Measurements from ENCODE around the gene RBM33. TPM values are rescaled to one million over a fixed set of nuclear protein-coding genes. Genes with fewer than 3 reads are reported as not detected.
A peak's percentile ranks its signal among the peaks of the same experiment; 100 is the strongest.

Gene RBM33
- total and polyA plus RNA-seq, 2 experiments from 2014 or later, result 10.5 to 36.0 TPM

GRCh38 chr7:155699180-155699579 is 54.7 kb downstream of the RBM33 start:
- Histone ChIP-seq H3K9me3 (ENCODE audit: low read depth) (no peaks in the 10 kb centered on the region), H4K20me1 (ENCODE audit: insufficient read depth) (peaks cover 8% of the 10 kb centered on the region; the same call in 1 of the 2 replicates), H3K9ac (no peak overlapping the region), H3K9me2 (ENCODE audit: insufficient read depth) (no peaks in the 10 kb centered on the region), H3K4me1 (ENCODE audit: insufficient read depth) (no peaks in the 10 kb centered on the region), H2AFZ (no peak overlapping the region), H3K4me3 (no peak overlapping the region), H3K27ac (no peak overlapping the region), H3K4me2 (ENCODE audit: unreplicated experiment) (no peak overlapping the region), H3K36me3 (ENCODE audit: low read depth) (peaks cover 26% of the 10 kb centered on the region), H3K79me2 (ENCODE audit: insufficient read depth) (peaks cover 97% of the 10 kb centered on the region), H3F3A (ENCODE audit: insufficient read depth) (no peaks in the 10 kb centered on the region), H3K27me3 (replicated peaks; ENCODE audit: insufficient read depth) (no peaks in the 10 kb centered on the region)
- 87 to 91% methylated on average over 7 of the region's 7 CpGs for WGBS, 2 experiments (ENCODE audit: low coverage in 1 of 2, low lambda C conversion rate in 2 of 2, missing lambda C conversion rate in 2 of 2)
- TF ChIP-seq EZH2phosphoT487 (IDR thresholded peaks at IDR 0.05; ENCODE audit: insufficient read depth, low read depth) (no peak), EZH2 (IDR thresholded peaks at IDR 0.05; ENCODE audit: insufficient read depth, poor library complexity, severe bottlenecking) (no peak)
- in situ Hi-C loops (cut with MboI), result no loop called here
- no peak for DNase-seq

DNA sequence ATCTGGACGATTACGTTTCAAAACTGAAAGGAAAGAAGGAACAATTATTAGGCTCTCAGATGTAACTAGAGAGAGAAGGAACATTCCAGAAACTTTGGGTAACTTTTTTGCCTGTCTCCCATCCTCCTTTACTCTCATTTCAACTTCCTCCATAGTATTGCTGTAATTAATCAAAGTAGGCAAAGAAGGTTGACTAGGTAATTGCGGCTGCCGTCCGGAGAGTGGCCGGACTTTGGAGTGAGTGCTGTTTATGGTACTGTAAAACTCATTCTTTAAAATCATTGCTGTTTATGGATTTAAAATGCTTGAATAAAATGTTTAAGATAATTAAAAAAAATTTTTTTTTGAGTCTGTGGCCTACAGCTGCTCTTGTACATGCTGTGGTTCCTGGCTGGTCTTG is 56.4 kb downstream of the RBM33 start:
- Histone ChIP-seq H3K27ac (no peak overlapping the region), H3F3A (ENCODE audit: insufficient read depth) (no peaks in the 10 kb centered on the region), H4K20me1 (ENCODE audit: insufficient read depth) (peaks cover 8% of the 10 kb centered on the region; the same call in 1 of the 2 replicates), H2AFZ (no peak overlapping the region), H3K4me2 (ENCODE audit: unreplicated experiment) (no peak overlapping the region), H3K4me1 (ENCODE audit: insufficient read depth) (no peaks in the 10 kb centered on the region), H3K36me3 (ENCODE audit: low read depth) (peaks cover 34% of the 10 kb centered on the region), H3K9me2 (ENCODE audit: insufficient read depth) (no peaks in the 10 kb centered on the region), H3K9ac (no peak overlapping the region), H3K27me3 (replicated peaks; ENCODE audit: insufficient read depth) (no peaks in the 10 kb centered on the region), H3K9me3 (ENCODE audit: low read depth) (no peaks in the 10 kb centered on the region), H3K4me3 (no peak overlapping the region), H3K79me2 (ENCODE audit: insufficient read depth) (peaks cover 97% of the 10 kb centered on the region)
- in situ Hi-C loops (cut with MboI), result no loop called here
- WGBS, 2 experiments (ENCODE audit: low coverage in 1 of 2, low lambda C conversion rate in 2 of 2, missing lambda C conversion rate in 2 of 2), result 98 to 99% methylated on average over 6 of the region's 6 CpGs
- TF ChIP-seq EZH2 (IDR thresholded peaks at IDR 0.05; ENCODE audit: insufficient read depth, poor library complexity, severe bottlenecking), result no peak
- TF ChIP-seq EZH2phosphoT487 (IDR thresholded peaks at IDR 0.05; ENCODE audit: insufficient read depth, low read depth), result no peak
- DNase-seq, result no peak

DNA sequence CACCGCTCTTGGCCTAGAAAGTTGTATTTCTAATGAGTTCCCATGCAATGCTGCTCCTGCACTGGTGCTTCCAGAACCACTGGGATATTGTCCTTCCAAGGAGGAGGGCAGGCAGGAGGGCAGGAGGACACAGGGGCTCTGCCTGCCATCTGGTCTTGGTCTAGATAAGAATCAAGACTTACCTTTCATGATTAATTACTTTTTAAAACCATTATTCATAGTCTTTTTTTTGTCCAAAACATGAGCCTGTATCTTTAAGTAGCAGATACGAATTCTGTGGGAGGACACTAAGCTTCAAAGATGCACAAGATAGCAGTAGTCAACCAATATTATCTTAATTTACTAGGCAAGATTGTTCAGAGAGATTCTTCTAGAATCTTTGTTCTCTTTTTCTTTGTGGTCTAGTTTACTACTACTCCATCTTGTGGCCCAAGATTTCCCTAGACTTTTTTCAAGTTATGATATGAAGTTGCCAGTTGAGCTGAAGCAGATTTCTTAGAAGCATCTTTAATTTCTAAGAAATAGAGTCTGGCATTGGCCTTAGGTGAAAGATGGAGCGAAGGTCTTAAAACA is 57.6 kb downstream of the RBM33 start:
- H3K4me2 ChIP-seq (ENCODE audit: unreplicated experiment), result no peak overlapping the region
- H2AFZ ChIP-seq, result no peak overlapping the region
- TF ChIP-seq EZH2 (IDR thresholded peaks at IDR 0.05; ENCODE audit: insufficient read depth, poor library complexity, severe bottlenecking), result no peak
- TF ChIP-seq EZH2phosphoT487 (IDR thresholded peaks at IDR 0.05; ENCODE audit: insufficient read depth, low read depth), result no peak
- H3F3A ChIP-seq (ENCODE audit: insufficient read depth), result no peaks in the 10 kb centered on the region
- no peaks in the 10 kb centered on the region for H3K9me2 ChIP-seq (ENCODE audit: insufficient read depth)
- peaks cover 35% of the 10 kb centered on the region for H3K36me3 ChIP-seq (ENCODE audit: low read depth)
- in situ Hi-C loops (cut with MboI), result no loop called here
- no peak overlapping the region for H3K9ac ChIP-seq
- no peaks in the 10 kb centered on the region for H3K4me1 ChIP-seq (ENCODE audit: insufficient read depth)
- H3K27me3 ChIP-seq (replicated peaks; ENCODE audit: insufficient read depth), result no peaks in the 10 kb centered on the region
- no peak overlapping the region for H3K27ac ChIP-seq
- H3K9me3 ChIP-seq (ENCODE audit: low read depth), result no peaks in the 10 kb centered on the region
- peaks cover 91% of the 10 kb centered on the region for H3K79me2 ChIP-seq (ENCODE audit: insufficient read depth)
- H4K20me1 ChIP-seq (ENCODE audit: insufficient read depth), result peaks cover 5% of the 10 kb centered on the region; the same call in 1 of the 2 replicates
- 99% methylated on average over 3 of the region's 3 CpGs for WGBS, 2 experiments (ENCODE audit: low coverage in 1 of 2, low lambda C conversion rate in 2 of 2, missing lambda C conversion rate in 2 of 2)
- no peak overlapping the region for H3K4me3 ChIP-seq
- peak; percentile 12 for DNase-seq

DNA sequence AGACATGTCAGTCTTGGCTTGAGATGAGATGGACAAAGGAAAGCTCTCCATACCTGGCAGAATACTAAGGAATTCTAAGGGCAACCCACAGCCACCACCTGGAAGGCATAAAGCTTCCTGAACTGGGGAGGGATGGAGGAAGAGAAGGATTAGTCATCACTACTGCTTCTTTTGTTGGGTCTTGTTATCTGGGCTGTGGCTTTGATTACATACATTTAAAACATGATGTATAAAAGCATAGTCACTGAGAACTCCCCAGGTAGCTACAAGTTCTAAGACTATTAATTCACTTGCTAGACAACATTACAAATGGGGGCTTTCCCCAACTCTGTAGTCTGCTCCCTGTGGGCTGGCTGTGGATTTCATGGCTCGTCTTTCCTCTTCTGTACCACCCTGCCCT is 58.2 kb downstream of the RBM33 start:
- peaks cover 5% of the 10 kb centered on the region; the same call in 1 of the 2 replicates for H4K20me1 ChIP-seq (ENCODE audit: insufficient read depth)
- no peak for TF ChIP-seq EZH2 (IDR thresholded peaks at IDR 0.05; ENCODE audit: insufficient read depth, poor library complexity, severe bottlenecking)
- TF ChIP-seq EZH2phosphoT487 (IDR thresholded peaks at IDR 0.05; ENCODE audit: insufficient read depth, low read depth), result no peak
- no peaks in the 10 kb centered on the region for H3K27me3 ChIP-seq (replicated peaks; ENCODE audit: insufficient read depth)
- no peak overlapping the region for H3K27ac ChIP-seq
- no peaks in the 10 kb centered on the region for H3K9me3 ChIP-seq (ENCODE audit: low read depth)
- WGBS, 2 experiments (ENCODE audit: low coverage in 1 of 2, low lambda C conversion rate in 2 of 2, missing lambda C conversion rate in 2 of 2), result 100% methylated on average over 1 of the region's 1 CpG
- H3K36me3 ChIP-seq (ENCODE audit: low read depth), result peaks cover 40% of the 10 kb centered on the region
- H3K4me1 ChIP-seq (ENCODE audit: insufficient read depth), result no peaks in the 10 kb centered on the region
- H3K9me2 ChIP-seq (ENCODE audit: insufficient read depth), result no peaks in the 10 kb centered on the region
- H3F3A ChIP-seq (ENCODE audit: insufficient read depth), result no peaks in the 10 kb centered on the region
- H3K4me3 ChIP-seq, result no peak overlapping the region
- in situ Hi-C loops (cut with MboI), result no loop called here
- H3K4me2 ChIP-seq (ENCODE audit: unreplicated experiment), result no peak overlapping the region
- H3K79me2 ChIP-seq (ENCODE audit: insufficient read depth), result peaks cover 88% of the 10 kb centered on the region
- no peak overlapping the region for H2AFZ ChIP-seq
- peak; percentile 13 for DNase-seq
- no peak overlapping the region for H3K9ac ChIP-seq
